ENCODE results near the gene IGHMBP2. TPM values are rescaled to one million over a fixed set of nuclear protein-coding genes. Genes with fewer than 3 reads are reported as not detected.

IGHMBP2 gene
- total RNA-seq, 2 experiments from 2014 or later, result 17.5 to 37.9 TPM

DNA sequence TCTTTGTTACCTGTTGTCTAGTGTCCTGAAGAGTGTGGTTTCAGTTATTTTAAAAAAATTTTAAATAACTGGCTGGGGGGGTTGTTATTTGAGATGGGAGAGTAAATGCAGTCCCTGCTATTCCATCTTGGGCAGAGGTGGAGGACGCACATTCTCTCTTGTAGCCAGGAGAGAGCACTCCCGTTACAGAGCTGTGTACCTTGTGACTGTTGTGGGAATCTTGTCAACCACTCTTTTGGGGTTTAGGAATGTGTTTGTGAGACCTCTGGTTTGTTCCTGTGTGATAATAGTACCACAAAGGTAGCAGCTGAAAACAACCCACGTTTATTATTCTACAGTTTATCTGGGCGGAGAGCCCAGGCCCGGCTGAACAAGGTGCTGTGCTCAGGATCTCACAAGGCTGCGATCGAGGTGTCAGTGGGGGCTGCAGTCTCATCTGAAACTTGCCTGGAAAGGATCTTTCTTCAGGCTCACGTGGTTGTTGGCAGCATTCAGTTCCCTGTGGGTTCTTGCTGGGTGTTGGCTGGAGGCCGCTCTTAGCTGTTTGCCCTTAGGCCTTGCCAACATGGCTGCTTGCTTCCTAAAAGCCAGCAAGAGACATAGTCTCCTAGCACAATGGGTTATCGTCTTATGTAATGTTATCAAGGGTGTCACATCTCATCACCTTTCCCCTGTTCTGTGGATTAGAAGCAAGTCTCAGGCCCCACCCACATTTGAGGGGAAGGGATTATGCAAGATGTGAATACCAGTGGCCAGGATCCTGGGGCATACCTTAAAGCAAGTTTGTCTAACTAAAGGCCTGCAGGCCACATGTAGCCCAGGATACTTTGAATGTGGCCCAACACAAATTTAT, 20.6 kb downstream of the IGHMBP2 start:
- H3K4me2 ChIP-seq (ENCODE audit: low read length), result no peak overlapping the region
- no peaks in the 10 kb centered on the region for H3K79me2 ChIP-seq (ENCODE audit: insufficient read depth, low read depth, low read length)
- ChIA-PET POLR2A (interaction anchor here (0.6 kb wide), 1 partner anchor 20 kb away, joined by 4 read pairs; no protein-coding TSS in a partner anchor), CTCF (ENCODE audit: unreplicated experiment) (no interaction called here)
- intact Hi-C loops (cut with micrococcal nuclease; ENCODE audit: unreplicated experiment), result no loop called here
- peaks cover 10% of the 10 kb centered on the region for H3K4me1 ChIP-seq (ENCODE audit: insufficient read depth, low read length, poor library complexity, severe bottlenecking)
- H3K9me3 ChIP-seq (ENCODE audit: low read length), result peaks cover 26% of the 10 kb centered on the region
- BruUV-seq (replicated peaks), result no TSS peak
- H3K36me3 ChIP-seq (ENCODE audit: insufficient read depth, low read length), result peaks cover 98% of the 10 kb centered on the region
- H3K9me2 ChIP-seq (ENCODE audit: insufficient read depth, low read length), result no peaks in the 10 kb centered on the region
- no peak for DNase-seq (ENCODE audit: low spot score)
- no peaks in the 10 kb centered on the region for H4K20me1 ChIP-seq (ENCODE audit: insufficient read depth, low read length)
- no peak overlapping the region for H3K4me3 ChIP-seq (ENCODE audit: low read depth, low read length, poor library complexity, severe bottlenecking)
- H2AFZ ChIP-seq (ENCODE audit: low read length), result no peak overlapping the region
- no peak overlapping the region for H3K27ac ChIP-seq (ENCODE audit: low read depth, low read length, poor library complexity, severe bottlenecking)
- TF ChIP-seq, protein P1, sequence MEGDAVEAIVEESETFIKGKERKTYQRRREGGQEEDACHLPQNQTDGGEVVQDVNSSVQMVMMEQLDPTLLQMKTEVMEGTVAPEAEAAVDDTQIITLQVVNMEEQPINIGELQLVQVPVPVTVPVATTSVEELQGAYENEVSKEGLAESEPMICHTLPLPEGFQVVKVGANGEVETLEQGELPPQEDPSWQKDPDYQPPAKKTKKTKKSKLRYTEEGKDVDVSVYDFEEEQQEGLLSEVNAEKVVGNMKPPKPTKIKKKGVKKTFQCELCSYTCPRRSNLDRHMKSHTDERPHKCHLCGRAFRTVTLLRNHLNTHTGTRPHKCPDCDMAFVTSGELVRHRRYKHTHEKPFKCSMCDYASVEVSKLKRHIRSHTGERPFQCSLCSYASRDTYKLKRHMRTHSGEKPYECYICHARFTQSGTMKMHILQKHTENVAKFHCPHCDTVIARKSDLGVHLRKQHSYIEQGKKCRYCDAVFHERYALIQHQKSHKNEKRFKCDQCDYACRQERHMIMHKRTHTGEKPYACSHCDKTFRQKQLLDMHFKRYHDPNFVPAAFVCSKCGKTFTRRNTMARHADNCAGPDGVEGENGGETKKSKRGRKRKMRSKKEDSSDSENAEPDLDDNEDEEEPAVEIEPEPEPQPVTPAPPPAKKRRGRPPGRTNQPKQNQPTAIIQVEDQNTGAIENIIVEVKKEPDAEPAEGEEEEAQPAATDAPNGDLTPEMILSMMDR (conservative IDR thresholded peaks at IDR 0.05; ENCODE audit: low read length), result no peak
- no peak for TF ChIP-seq EZH2phosphoT487 (IDR thresholded peaks at IDR 0.05; ENCODE audit: borderline replicate concordance, low read depth, low read length)

DNA sequence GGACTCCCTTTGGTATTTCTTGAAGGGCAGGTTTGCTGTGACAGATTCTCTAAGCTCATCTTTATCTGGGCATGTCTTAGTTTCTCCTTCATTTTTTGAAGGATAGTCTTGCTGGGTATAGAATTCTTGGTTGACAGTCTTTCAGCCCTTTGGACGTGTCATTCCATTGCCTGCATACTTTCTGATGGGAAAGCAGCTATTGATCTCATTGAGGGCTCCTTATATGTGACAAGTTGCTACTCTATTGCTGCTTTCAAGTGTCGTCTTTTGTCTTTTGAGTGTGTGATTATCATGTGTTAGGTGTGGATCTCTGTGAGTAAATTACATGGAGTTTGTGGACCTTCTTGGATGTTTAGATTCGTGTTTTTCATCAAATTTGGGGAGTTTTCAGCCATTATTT, 21.9 kb downstream of the IGHMBP2 start:
- TF ChIP-seq EZH2phosphoT487 (IDR thresholded peaks at IDR 0.05; ENCODE audit: borderline replicate concordance, low read depth, low read length), result no peak
- TF ChIP-seq, protein P1 (conservative IDR thresholded peaks at IDR 0.05; ENCODE audit: low read length), result no peak
- no peak overlapping the region for H2AFZ ChIP-seq (ENCODE audit: low read length)
- H3K9me3 ChIP-seq (ENCODE audit: low read length), result peaks cover 26% of the 10 kb centered on the region
- no peak overlapping the region for H3K27ac ChIP-seq (ENCODE audit: low read depth, low read length, poor library complexity, severe bottlenecking)
- H3K9me2 ChIP-seq (ENCODE audit: insufficient read depth, low read length), result no peaks in the 10 kb centered on the region
- DNase-seq (ENCODE audit: low spot score), result peak; percentile 35
- ChIA-PET CTCF (ENCODE audit: unreplicated experiment) (no interaction called here), POLR2A (no interaction called here)
- intact Hi-C loops (cut with micrococcal nuclease; ENCODE audit: unreplicated experiment), result no loop called here
- BruUV-seq (replicated peaks), result no TSS peak
- H3K4me2 ChIP-seq (ENCODE audit: low read length), result no peak overlapping the region
- H3K36me3 ChIP-seq (ENCODE audit: insufficient read depth, low read length), result peaks cover 98% of the 10 kb centered on the region
- H3K4me1 ChIP-seq (ENCODE audit: insufficient read depth, low read length, poor library complexity, severe bottlenecking), result peaks cover 10% of the 10 kb centered on the region
- H3K4me3 ChIP-seq (ENCODE audit: low read depth, low read length, poor library complexity, severe bottlenecking), result no peak overlapping the region
- H4K20me1 ChIP-seq (ENCODE audit: insufficient read depth, low read length), result no peaks in the 10 kb centered on the region
- no peaks in the 10 kb centered on the region for H3K79me2 ChIP-seq (ENCODE audit: insufficient read depth, low read depth, low read length)
